ENCODE data around the gene NKIRAS2.

DNA sequence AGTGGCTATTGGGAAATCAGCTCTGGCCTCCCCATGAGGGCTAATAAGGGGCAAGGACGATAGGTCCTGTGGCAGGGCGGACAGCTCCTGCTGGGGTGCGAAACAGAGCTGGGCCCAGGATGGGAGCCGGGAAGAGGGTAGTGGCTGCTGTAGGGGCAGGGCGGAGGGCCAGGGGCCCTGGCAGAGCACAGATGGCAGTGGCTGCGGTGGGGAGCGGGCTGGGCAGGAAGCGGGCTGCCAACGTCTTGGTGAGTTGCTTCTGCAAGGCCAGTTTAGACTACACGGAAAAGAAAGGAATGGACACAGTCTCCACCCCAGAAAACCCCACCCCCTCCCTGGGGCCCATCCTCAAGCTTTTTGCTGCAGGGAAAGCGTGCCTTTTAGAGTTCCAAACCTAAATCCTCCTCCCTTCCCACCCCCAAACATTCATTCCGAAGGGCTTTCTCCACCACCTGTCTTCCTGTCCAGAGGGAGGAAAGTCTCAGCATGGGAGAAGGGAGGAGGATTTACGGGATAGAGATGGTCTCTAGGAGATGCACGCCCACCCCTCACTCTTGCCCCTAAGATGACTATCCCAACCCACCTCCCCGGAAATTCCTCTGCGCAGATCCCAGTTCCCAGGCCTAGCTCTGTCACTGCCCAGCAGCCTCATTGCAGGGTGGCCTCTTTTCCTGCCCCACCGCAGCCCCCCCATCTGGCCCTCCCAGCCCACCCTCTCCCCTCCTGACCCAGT, 7.1 kb downstream of the NKIRAS2 start:
- TF ChIP-seq, protein P1, sequence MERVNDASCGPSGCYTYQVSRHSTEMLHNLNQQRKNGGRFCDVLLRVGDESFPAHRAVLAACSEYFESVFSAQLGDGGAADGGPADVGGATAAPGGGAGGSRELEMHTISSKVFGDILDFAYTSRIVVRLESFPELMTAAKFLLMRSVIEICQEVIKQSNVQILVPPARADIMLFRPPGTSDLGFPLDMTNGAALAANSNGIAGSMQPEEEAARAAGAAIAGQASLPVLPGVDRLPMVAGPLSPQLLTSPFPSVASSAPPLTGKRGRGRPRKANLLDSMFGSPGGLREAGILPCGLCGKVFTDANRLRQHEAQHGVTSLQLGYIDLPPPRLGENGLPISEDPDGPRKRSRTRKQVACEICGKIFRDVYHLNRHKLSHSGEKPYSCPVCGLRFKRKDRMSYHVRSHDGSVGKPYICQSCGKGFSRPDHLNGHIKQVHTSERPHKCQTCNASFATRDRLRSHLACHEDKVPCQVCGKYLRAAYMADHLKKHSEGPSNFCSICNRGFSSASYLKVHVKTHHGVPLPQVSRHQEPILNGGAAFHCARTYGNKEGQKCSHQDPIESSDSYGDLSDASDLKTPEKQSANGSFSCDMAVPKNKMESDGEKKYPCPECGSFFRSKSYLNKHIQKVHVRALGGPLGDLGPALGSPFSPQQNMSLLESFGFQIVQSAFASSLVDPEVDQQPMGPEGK (CRISPR knock-in tag; IDR thresholded peaks at IDR 0.05) = no peak
- TF ChIP-seq, protein P2, sequence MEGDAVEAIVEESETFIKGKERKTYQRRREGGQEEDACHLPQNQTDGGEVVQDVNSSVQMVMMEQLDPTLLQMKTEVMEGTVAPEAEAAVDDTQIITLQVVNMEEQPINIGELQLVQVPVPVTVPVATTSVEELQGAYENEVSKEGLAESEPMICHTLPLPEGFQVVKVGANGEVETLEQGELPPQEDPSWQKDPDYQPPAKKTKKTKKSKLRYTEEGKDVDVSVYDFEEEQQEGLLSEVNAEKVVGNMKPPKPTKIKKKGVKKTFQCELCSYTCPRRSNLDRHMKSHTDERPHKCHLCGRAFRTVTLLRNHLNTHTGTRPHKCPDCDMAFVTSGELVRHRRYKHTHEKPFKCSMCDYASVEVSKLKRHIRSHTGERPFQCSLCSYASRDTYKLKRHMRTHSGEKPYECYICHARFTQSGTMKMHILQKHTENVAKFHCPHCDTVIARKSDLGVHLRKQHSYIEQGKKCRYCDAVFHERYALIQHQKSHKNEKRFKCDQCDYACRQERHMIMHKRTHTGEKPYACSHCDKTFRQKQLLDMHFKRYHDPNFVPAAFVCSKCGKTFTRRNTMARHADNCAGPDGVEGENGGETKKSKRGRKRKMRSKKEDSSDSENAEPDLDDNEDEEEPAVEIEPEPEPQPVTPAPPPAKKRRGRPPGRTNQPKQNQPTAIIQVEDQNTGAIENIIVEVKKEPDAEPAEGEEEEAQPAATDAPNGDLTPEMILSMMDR (CRISPR knock-in tag; IDR thresholded peaks at IDR 0.05) = no peak

All from HepG2 (cell line).